HG03521 (cell line): ENCODE results near the gene SPATA9.

Experiments used
- ATAC-seq: cut with Tn5 transposase; IDR thresholded peaks from one replicate; pipeline ENCODE4 v1.9.1; 2021; ENCODE audit warnings: mild to moderate bottlenecking, moderate library complexity; ENCODE audit not compliant: unreplicated experiment

SPATA9 gene

GRCh38 chr5:95689680-95690079 is 6.9 kb upstream of the SPATA9 start:
- ATAC-seq, result no peak

- ATAC-seq, result no peak
Observed at GRCh38 chr5:95686651-95687050, 3.9 kb upstream of the SPATA9 start.

GRCh38 chr5:95684361-95684760 is 1.6 kb upstream of the SPATA9 start:
- no peak for ATAC-seq

DNA sequence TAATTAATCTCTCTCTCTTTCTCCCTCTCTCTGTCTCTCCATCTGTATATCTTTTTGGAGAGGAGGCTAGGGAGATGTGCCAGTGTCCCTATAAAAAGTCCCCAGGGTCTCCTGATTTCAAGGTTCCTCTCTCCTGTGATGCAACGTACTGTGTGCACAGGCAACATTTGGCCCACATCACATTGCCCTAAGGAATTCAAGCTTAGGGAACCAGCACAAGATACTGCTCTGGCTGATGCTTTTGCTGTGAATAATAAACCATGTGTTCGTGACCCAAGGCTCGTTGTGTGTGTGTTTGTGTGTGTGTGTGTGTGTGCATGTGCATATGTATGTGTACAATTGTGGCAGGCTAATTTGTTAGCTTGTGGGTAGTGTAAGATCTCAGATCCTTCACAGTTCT is 9.7 kb downstream of the SPATA9 start:
- no peak for ATAC-seq

- ATAC-seq, result no peak
Observed at GRCh38 chr5:95672641-95673040, 10.2 kb downstream of the SPATA9 start.

GRCh38 chr5:95671826-95672225 is 11.0 kb downstream of the SPATA9 start:
- ATAC-seq, result no peak

- no peak for ATAC-seq
Observed at GRCh38 chr5:95670568-95670967, 12.2 kb downstream of the SPATA9 start.

GRCh38 chr5:95669985-95670384 is 12.8 kb downstream of the SPATA9 start:
- no peak for ATAC-seq

GRCh38 chr5:95669540-95669939 is 13.3 kb downstream of the SPATA9 start:
- ATAC-seq, result no peak

GRCh38 chr5:95668728-95669127 is 14.1 kb downstream of the SPATA9 start:
- no peak for ATAC-seq

DNA sequence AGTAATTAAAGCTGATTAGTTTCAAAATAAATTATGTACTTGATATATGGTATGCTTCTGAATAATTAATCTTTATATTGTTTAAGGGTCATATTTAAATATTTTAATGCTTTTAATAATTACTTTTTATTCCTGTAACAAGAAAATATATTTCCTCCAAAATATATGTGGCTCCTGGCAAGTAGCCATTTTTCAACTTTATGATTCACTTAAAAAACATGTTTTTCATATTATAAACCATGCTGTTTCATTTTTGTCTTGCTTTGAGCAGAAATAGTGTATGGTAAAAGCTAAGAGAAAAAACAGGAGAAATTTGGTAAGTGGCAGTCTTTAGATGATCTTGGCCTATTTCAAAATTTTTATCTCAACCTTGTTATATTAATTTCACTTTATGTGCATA is 14.6 kb downstream of the SPATA9 start:
- no peak for ATAC-seq

- no peak for ATAC-seq
Observed at GRCh38 chr5:95667678-95668077, 15.1 kb downstream of the SPATA9 start.

- no peak for ATAC-seq
Observed at GRCh38 chr5:95667061-95667618, 15.7 kb downstream of the SPATA9 start.

- no peak for ATAC-seq
Observed at GRCh38 chr5:95664204-95664786, 18.5 kb downstream of the SPATA9 start.

- ATAC-seq, result no peak
Observed at GRCh38 chr5:95662946-95663345, 19.8 kb downstream of the SPATA9 start.

DNA sequence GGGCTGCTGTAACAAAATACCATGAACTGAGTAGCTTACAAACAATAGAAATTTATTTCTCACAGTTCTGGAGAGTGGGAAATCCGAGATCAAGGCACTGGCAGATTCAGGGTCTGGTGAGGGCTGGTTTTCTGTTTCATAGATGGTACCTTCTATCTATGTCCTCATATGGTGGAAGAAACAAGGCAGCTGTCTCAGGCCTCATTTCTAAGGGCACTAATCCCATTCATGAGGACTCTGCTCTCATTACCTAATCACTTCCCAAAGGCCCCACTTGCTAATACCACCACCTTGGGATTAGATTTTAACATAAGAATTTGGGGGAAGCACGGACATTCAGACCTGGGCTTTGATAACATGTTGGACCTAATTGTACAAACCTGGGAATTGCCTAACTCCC is 22.7 kb downstream of the SPATA9 start:
- no peak for ATAC-seq

DNA sequence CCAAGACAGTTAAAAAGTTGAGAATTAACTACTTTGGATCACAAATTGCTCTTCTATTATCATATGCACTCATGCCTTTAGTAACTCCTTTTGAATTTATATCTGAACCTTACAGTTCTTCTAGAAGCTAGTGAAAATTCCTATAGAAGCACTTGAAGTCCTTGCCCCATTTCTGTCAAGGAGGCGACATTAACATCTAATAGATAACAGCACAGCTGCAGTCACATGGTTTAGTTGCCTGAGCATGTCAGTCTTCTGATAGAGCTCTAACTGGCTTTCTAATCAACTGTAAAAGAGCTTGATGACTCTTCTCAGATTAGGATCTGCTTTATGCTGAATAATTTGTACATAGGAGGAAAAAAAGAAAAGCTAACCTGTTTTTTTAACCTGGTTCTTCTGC is 27.2 kb downstream of the SPATA9 start:
- ATAC-seq, result no peak

DNA sequence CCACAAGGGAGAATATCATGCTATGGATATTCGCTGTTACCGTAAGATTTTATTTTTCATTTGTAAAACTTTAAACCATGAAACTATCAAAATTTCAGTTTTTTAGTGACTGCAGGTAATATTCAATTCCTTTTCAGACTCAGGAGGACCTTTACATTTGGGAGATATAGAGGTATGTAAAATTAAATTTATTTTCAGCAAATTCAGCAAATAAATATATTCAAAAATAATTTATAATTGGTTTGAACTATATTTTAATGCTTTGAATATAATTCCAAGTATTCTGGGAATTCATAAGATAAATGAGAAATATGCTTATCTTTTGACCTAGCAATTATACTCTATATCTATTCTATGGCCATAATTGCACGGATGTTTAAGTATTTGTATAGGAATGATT is 28.6 kb downstream of the SPATA9 start:
- ATAC-seq, result no peak

DNA sequence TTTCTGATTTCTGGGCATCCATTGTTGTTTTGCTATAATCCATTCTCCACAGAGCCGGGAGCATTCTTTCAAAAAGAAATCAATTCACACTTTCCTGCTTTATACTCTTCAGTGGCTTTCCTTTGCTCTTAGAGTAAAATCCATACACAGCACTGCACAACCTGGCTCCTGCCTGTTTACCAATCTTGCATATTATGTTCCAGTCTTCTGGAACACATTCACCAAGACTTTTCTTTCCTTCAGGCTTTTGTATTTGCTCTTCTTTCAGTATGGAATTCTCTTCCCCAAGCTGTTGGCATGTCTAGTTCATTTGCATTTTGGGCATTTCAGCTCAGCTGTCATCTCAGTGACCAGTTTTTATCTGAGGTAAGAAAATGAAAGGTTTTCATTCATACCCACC is 29.9 kb downstream of the SPATA9 start:
- no peak for ATAC-seq

- no peak for ATAC-seq
Observed at GRCh38 chr5:95649842-95650620, 32.8 kb downstream of the SPATA9 start.

DNA sequence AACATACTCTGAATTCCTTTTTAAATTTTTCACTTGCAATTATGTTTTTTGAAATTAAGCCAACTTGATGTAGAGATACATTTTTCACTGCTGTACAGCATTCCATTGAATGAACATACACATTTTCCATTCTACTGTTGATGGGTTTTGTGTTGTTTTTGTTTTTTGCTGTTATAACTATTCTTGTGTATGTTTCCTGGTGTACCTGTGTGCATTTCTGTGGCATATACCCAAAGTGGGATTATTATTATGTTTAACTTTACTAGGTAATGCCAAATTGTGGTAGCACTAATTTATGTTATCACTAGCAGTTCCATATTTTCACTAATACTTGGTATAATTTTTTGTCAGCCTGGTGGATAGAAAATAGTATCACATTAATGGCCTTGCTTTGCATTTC is 33.5 kb downstream of the SPATA9 start:
- no peak for ATAC-seq
